HG03439 (cell line): ENCODE results near the gene MFAP5.
"Not testable (repeated sequence)": the region's sequence is repeated elsewhere in the genome, so short reads cannot be mapped to it uniquely, and the experiment has no call there.

Experiments used
- ATAC-seq: cut with Tn5 transposase; IDR thresholded peaks from one replicate; pipeline ENCODE4 v1.9.1; 2021; ENCODE audit warnings: mild to moderate bottlenecking, moderate library complexity; ENCODE audit not compliant: unreplicated experiment

Gene MFAP5

DNA sequence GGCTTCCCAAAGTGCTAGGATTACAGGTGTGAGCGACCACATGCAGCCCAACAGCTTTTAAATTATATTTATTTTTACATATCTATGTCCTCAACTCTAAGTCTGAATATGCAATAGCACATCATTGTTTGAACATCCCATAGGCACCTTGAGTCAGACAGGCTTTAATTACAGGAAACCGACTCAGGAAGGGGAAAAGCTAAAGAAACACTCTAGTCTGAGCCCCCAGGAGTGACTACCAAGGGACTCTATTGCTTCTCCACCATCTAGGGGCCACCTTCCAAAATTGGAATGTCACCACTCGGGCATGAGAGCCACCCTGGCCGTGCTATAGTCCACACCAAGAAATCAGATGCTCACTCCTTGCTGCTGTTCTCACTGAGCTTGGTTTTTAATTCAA is 14.0 kb upstream of the MFAP5 start:
- ATAC-seq = no peak

DNA sequence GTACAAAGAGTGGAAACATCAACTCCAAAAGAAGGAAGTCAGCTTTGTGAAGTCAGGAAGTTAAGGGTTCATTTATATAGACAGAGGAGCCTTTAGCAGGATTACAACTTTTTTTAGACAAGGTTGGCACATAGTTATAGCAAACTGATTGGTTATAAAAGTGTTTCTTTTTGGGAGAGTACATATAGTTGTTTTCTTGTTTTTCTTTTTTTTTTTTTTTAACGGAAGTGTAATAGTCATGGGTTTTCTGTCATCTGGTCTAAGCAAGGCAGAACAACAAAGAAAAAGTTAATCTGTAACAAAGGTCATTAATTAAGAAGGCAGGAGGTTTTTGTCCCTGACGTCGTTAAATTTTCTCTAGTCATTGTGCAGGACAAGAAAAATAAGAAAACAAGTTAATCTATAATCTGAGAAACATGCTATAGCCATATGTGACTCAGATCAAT is 13.0 kb upstream of the MFAP5 start:
- ATAC-seq = no peak

DNA sequence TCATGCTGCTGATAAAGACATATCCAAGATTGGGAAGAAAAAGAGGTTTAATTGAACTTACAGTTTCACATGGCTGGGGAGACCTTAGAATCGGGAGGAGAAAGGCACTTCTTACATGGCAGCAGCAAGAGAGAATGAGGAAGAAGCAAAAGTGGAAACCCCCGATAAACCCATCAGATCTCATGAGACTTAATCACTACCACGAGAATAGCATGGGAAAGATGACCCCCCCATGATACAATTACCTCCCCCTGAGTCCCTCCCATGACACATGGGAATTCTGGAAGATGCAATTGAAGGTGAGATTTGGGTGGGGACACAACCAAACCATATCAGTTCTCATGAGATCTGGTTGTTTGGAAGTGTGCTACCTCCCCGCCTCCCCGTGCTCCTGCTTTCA is 9.8 kb upstream of the MFAP5 start:
- ATAC-seq = no peak

- ATAC-seq = no peak
Observed at GRCh38 chr12:8668441-8668840, 5.8 kb upstream of the MFAP5 start.

- no peak for ATAC-seq
Observed at GRCh38 chr12:8667270-8667669, 4.6 kb upstream of the MFAP5 start.

GRCh38 chr12:8665759-8666158 is 3.1 kb upstream of the MFAP5 start:
- no peak for ATAC-seq

DNA sequence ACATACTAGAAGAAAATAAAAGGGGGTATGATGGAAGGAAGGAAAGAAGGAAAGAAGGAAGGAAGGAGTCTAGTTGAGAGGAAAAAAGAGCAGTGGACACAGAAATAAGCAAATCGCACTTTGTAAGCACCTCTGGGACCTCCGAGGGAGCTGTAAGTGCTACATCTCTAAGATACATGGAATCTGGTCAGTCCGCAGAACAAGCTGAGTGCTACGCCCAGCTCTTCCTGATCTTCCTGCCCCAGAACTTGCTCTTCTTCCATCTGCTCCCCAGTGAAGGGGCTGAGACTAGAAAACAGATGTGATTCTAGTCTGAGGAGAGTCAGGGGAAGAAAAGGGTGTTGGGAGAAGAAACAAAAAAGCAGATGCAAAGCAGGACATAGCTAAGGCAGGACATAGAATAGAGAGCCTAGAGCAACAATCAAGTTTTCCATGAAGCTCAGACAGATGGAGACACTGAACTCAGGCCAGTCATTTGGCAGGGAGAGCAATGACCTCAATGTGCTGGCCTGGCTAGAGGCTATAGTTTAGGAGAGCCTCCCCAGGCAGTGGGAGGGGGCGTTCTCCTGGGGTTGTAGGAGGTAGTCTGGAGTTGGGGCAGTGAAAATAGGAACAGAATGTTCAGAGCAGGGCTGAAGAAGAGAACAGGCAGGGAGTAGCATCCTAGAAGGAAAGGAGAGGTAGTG is 1.7 kb upstream of the MFAP5 start:
- ATAC-seq = no peak

GRCh38 chr12:8661751-8662150 is 875 bp downstream of the MFAP5 start:
- no peak for ATAC-seq

DNA sequence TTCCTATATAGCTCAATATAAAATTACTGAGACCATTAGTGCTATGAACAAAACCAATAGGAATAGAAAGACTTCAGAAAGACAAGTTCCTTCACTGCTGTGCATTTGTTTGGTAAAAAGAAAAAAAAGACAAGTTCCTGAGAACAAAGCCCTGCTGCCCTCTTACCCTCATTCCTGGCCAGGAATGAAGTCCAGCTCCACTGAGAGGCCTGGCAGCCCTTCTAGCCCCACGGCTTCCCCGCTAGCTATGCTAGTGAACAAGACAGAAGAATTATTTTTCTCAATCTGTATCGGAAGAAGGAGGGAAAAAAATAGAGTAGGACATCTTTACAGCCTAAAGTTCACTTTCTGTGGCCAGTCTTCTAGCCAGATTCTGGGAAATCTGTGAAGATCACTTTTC is 1.6 kb downstream of the MFAP5 start:
- no peak for ATAC-seq

DNA sequence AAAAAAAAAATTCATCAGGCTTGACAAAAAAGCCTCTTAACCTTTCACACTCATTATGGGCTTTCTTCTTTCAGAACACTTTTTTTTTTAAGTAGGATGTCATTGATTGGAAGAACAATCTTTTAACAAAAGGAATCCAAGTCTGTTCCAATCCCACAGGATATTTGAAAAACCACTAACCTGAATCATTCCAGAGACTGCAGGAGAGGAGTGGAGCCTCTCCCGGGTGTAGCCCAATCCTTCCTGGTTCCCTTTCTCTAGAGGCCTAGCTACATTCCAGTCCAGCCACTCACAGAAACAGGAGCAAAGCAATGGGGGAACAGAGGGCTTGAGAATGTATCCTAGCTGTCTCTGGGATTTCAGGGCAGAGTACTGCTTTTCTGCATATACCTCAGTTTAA is 4.3 kb downstream of the MFAP5 start:
- no peak for ATAC-seq

DNA sequence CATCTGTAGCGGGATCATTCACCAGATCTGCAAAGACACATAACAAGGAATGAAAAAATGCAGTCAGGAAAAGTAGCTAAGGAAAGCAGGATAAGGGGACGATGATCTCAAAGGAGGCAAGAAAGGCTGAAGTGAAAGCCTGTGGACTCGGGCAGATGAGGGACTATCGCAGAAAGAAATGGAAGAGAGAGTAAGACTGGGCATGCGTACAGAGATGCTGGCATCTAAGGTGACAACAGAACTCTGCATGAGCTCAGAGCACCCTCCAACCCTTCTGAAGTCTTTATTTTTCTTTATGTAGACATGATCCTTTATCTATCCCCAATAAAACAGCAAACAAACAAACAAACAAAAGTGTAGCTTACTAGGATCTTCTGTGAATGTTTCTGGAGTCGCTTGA is 7.2 kb downstream of the MFAP5 start:
- no peak for ATAC-seq

- ATAC-seq = peak; percentile 90
Observed at GRCh38 chr12:8648576-8649205, 13.9 kb downstream of the MFAP5 start.

DNA sequence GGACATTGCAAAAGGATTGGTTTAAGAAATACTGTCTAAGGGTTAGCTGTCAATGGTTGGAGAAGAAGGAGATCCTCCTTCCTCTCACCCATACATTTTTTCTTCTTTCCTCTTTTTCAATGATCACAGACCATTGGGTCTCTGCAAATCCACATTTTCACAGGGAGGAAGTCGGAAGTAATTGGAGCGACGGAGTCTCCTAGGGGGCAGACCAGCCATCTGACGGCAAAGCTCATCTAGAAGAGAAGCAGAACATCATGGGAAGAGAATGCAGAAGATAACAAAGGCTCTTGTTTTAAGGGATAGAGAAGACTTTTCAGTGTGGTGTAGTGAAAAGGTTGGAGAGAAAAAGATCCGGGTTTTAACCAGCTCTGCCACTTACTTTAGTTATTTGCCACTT is 14.7 kb downstream of the MFAP5 start:
- no peak for ATAC-seq

DNA sequence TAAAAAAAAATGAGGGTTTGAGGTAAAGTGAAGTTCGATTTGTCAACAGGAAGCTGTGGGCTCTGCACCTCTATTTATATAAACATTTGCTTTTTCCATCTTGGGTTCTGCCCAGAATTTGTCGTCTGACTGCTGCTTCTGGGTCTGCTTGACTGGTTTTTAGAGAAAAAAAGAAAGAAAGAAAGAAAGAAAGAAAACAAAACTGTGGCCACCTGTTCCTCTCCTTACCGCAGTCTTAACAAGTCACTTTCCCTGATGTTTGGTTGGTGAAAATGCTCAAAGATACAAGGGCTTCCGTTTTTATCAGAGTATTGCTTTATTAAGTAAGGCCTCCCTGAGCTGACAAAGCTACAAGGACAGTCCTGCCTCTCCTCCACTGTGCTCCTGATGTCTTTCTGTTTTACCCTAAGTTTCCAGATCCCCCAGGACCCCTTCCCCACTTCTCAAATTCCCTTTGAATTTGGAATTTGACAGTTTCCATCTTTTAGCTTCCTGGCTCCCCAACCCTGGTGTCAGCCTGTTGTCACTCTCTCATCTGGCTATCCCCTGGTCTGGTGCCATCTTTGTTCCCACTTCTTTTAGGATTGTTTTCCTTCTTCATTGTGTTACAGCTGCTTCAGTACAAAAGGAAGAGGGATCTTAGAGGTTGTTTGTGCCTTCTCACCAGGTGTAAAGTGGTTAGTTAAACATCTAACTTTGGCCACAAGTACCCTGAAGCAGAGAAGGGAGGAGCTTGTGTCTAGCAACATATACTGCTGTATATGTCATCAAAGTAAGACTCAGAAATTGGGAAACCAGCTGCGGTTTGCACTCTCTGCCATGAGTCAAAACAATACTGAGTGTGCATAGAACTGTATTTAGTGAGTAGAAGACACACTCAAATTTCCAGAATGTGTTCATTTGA is 18.0 kb downstream of the MFAP5 start:
- peak; percentile 53 for ATAC-seq

DNA sequence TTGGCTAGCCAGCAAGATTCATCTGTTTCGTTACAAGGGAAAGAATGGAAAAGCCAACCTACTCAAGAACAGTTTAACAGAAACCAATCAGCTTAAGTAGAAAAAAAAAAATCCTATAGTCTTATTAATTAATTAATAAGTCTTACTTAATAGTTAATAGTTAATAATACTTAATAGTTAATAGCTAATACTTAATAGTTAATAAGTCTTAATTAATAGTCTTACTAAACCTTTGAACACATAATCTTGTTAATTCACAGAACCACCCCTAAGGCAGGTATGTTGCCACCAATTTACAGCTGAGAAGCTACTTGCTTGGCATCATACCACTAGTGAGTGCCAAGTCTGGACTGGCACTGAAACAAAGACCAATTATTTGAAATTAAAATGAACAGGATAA is 19.9 kb downstream of the MFAP5 start:
- no peak for ATAC-seq

DNA sequence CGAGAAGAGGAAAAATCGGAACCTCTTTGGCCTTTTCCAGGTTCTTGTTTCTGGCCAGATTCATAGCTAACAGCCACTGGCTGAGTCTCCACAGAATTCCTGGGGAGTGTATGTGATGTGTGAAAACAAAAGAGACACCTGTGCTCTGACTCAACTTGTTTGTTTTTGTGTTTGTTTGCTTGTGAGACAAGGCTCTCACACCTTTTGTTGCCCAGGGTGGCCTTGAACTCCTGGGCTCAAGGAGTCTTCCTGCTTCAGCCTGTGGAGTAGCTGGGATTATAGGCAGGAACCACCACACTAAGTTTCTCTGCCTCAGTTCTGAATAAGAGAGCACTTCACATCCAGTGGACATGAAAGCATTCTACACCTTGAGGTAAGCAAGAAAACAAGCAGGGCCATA is 22.7 kb downstream of the MFAP5 start:
- ATAC-seq = no peak

- no peak for ATAC-seq
Observed at GRCh38 chr12:8638951-8639350, 23.7 kb downstream of the MFAP5 start.

DNA sequence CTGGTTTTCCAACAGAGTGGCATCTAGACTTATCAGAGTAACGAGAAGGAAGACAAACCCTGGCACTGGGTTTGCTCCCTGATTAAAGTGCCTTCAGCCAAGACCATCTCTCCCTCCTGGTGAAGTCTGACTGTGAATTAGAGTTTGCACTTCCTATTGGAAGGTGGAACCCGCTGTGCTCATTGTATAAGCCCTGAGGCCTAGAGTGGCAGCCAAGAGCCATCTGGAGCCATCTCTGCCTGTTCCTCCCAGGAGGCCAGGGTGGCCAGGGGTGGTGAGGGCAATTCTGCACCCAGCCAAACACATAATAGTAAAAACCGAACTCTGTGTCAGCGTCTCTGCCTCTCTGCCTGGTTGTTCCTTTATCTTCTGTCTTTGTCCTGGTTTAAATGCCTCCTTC is 25.0 kb downstream of the MFAP5 start:
- ATAC-seq = no peak

DNA sequence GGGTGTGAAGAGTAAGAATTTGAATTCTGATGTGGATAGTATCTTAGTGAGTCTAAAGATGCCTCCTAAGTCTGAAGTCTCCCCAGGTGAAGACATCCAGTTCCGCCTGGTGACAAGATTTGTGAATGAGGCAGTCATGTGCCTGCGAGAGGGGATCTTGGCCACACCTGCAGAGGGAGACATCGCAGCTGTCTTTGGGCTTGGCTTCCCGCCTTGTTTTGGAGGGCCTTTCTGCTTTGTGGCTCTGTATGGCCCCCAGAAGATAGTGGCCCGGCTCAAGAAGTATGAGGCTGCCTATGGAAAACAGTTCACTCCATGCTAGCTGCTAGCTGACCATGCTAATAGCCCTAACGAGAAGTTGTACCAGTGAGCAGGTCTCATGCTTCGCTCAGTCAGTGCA is 25.4 kb downstream of the MFAP5 start:
- ATAC-seq = no peak

- ATAC-seq = no peak
Observed at GRCh38 chr12:8636581-8636980, 26.0 kb downstream of the MFAP5 start.

- not testable (repeated sequence) for ATAC-seq
Observed at GRCh38 chr12:8636007-8636346, 26.6 kb downstream of the MFAP5 start.
